22Rv1 (cell line): ENCODE measurements around the gene ECE2.

Experiments used
- ZFX ChIP-seq: fragments of 450-650 bp; IDR thresholded peaks from 2 replicates; pipeline ENCODE4 v1.6.1; 2017; ENCODE audit warnings: antibody characterized with exemption, borderline replicate concordance
- TF ChIP-seq, protein P1 (sequence below): fragments of 450-650 bp; IDR thresholded peaks from 2 replicates; pipeline ENCODE4 v1.5.1; 2017; ENCODE audit warnings: mild to moderate bottlenecking

DNA sequence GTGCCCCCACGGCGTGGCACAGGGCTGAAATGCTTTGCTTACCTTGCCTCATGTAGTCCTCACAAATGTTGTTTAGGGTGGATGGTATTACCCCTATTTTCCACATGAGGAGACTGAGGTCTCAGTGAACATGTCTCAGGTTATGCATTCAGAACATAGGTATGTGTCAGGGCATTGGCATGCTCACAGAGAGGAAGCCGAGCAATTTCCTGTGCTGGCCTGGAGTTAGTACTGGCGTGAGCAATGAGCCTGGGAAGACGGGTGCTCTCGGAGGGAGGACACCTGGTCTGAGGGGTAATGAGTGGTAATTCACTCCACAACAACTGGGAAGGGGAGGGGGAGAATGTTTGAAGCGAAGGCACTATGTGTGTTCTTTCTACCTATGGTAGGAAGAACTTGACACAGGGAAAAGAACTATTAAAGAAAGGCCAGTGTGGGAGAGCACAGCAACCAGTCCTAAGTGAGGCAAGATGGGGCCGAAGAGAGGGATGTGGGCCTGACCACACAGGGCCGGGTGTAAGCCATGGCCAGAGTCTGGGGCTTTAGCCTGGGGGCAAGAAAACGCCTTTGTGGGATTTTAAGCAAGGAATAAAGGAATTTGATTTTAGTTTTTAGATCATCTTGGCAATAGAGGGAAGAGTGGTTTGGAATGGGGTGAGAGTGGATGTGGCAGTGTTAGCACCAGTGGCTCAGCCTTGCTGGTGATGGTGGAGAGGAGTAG is 56.7 kb downstream of the ECE2 start:
- TF ChIP-seq, protein P1, sequence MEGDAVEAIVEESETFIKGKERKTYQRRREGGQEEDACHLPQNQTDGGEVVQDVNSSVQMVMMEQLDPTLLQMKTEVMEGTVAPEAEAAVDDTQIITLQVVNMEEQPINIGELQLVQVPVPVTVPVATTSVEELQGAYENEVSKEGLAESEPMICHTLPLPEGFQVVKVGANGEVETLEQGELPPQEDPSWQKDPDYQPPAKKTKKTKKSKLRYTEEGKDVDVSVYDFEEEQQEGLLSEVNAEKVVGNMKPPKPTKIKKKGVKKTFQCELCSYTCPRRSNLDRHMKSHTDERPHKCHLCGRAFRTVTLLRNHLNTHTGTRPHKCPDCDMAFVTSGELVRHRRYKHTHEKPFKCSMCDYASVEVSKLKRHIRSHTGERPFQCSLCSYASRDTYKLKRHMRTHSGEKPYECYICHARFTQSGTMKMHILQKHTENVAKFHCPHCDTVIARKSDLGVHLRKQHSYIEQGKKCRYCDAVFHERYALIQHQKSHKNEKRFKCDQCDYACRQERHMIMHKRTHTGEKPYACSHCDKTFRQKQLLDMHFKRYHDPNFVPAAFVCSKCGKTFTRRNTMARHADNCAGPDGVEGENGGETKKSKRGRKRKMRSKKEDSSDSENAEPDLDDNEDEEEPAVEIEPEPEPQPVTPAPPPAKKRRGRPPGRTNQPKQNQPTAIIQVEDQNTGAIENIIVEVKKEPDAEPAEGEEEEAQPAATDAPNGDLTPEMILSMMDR = no peak
- no peak for TF ChIP-seq ZFX
